ENCODE data around the gene ZNF318. TPM values are rescaled to one million over a fixed set of nuclear protein-coding genes. Genes with fewer than 3 reads are reported as not detected.

Gene ZNF318
- polyA plus RNA-seq, 1 of the 3 experiments (the other 2 are of a cell fraction): 6.3 TPM

- POLR2A ChIA-PET: no interaction called here
Observed at GRCh38 chr6:43325876-43326275, 43.6 kb downstream of the ZNF318 start.

GRCh38 chr6:43318011-43318410 lies 51.4 kb downstream of the ZNF318 start:
- POLR2A ChIA-PET: interaction anchor here (0.6 kb wide), 1 partner anchor 121 kb away, joined by 3 read pairs; no protein-coding TSS in a partner anchor
- Histone ChIP-seq H3F3A (replicated peaks; ENCODE audit: insufficient read depth) (no peaks in the 10 kb centered on the region), H3K4me2 (no peak overlapping the region), H3K27me3 (ENCODE audit: insufficient read depth) (no peaks in the 10 kb centered on the region), H3K9me2 (no peaks in the 10 kb centered on the region), H3K36me3 (replicated peaks in 1 of 2; ENCODE audit: control insufficient read depth in 1 of 2, insufficient read depth in 2 of 2, low read length in 1 of 2) (no peaks in the 10 kb centered on the region), H3K4me3 (ENCODE audit: low read depth in 2 of 2, low read length in 1 of 2) (no peak overlapping the region), H3K27ac (ENCODE audit: low read depth in 2 of 2, low read length in 1 of 2) (no peak overlapping the region), H2AFZ (ENCODE audit: low read depth) (no peak overlapping the region), H4K20me1 (ENCODE audit: insufficient read depth) (no peaks in the 10 kb centered on the region), H3K79me2 (ENCODE audit: insufficient read depth) (no peaks in the 10 kb centered on the region), H3K9me3 (no peaks in the 10 kb centered on the region), H3K4me1 (ENCODE audit: control insufficient read depth in 1 of 2, insufficient read depth in 2 of 2, low read depth in 1 of 2, low read length in 1 of 2) (no peaks in the 10 kb centered on the region), H3K9ac (no peak overlapping the region)
- CTCF ChIA-PET: interaction anchor here (1.1 to 1.3 kb wide), 2 partner anchors 11 to 19 kb away, joined by 3 read pairs; no protein-coding TSS in a partner anchor
- DNase-seq: no peak
- WGBS (ENCODE audit: low lambda C conversion rate): 97% methylated on average over 2 of the region's 2 CpGs
- TF ChIP-seq REST (IDR thresholded peaks at IDR 0.05; ENCODE audit: low read depth, low read length): no peak
- no peak for TF ChIP-seq MXI1 (IDR thresholded peaks at IDR 0.05; ENCODE audit: low read depth, low read length)
- TF ChIP-seq NRF1 (IDR thresholded peaks at IDR 0.05; ENCODE audit: low read depth, low read length): no peak
- no peak for TF ChIP-seq USF1 (IDR thresholded peaks at IDR 0.05; ENCODE audit: borderline replicate concordance, low read depth)
- no peak for TF ChIP-seq POLR2AphosphoS5 (IDR thresholded peaks at IDR 0.05; ENCODE audit: low read depth, low read length)
- TF ChIP-seq FOSL2 (IDR thresholded peaks at IDR 0.05; ENCODE audit: borderline replicate concordance, low read depth): no peak
- TF ChIP-seq NFIC (IDR thresholded peaks at IDR 0.05; ENCODE audit: borderline replicate concordance): no peak
- TF ChIP-seq ELF1 (IDR thresholded peaks at IDR 0.05): no peak
- no peak for TF ChIP-seq JUND (IDR thresholded peaks at IDR 0.05)

More at GRCh38 chr6:43325876-43326275, 43.6 kb downstream of the ZNF318 start:
- Histone ChIP-seq H3K79me2 (ENCODE audit: insufficient read depth) (no peaks in the 10 kb centered on the region), H3K27ac (ENCODE audit: low read depth in 2 of 2, low read length in 1 of 2) (no peak overlapping the region), H2AFZ (ENCODE audit: low read depth) (no peak overlapping the region), H4K20me1 (ENCODE audit: insufficient read depth) (no peaks in the 10 kb centered on the region), H3F3A (replicated peaks; ENCODE audit: insufficient read depth) (peaks cover 2% of the 10 kb centered on the region), H3K9me2 (no peaks in the 10 kb centered on the region), H3K4me1 (ENCODE audit: control insufficient read depth in 1 of 2, insufficient read depth in 2 of 2, low read depth in 1 of 2, low read length in 1 of 2) (no peaks in the 10 kb centered on the region; a peak in 1 of 4 replicates), H3K9ac (no peak overlapping the region), H3K4me2 (no peak overlapping the region), H3K36me3 (replicated peaks in 1 of 2; ENCODE audit: control insufficient read depth in 1 of 2, insufficient read depth in 2 of 2, low read length in 1 of 2) (no peaks in the 10 kb centered on the region), H3K4me3 (ENCODE audit: low read depth in 2 of 2, low read length in 1 of 2) (no peak overlapping the region), H3K27me3 (ENCODE audit: insufficient read depth) (no peaks in the 10 kb centered on the region), H3K9me3 (no peaks in the 10 kb centered on the region)
- DNase-seq: no peak
- 0% methylated on average over 1 of the region's 1 CpG for WGBS (ENCODE audit: low lambda C conversion rate)
- TF ChIP-seq GABPA (IDR thresholded peaks at IDR 0.05; ENCODE audit: low read depth) (no peak), SIN3A (IDR thresholded peaks at IDR 0.05; ENCODE audit: borderline replicate concordance, low read depth, low read length) (no peak), TCF12 (IDR thresholded peaks at IDR 0.05) (no peak), TAF1 (IDR thresholded peaks at IDR 0.05; ENCODE audit: borderline replicate concordance, low read depth, low read length) (no peak), ELF1 (IDR thresholded peaks at IDR 0.05) (no peak), FOSL2 (IDR thresholded peaks at IDR 0.05; ENCODE audit: borderline replicate concordance, low read depth) (no peak), YY1 (IDR thresholded peaks at IDR 0.05; ENCODE audit: low read depth) (no peak), MXI1 (IDR thresholded peaks at IDR 0.05; ENCODE audit: low read depth, low read length) (no peak), RXRA (IDR thresholded peaks at IDR 0.05; ENCODE audit: borderline replicate concordance, low read depth) (no peak), EP300 (IDR thresholded peaks at IDR 0.05; ENCODE audit: borderline replicate concordance in 1 of 2, low read depth in 1 of 2, low read length in 1 of 2) (no peak), ZBTB33 (IDR thresholded peaks at IDR 0.05; ENCODE audit: borderline replicate concordance, low read depth) (no peak), JUND (IDR thresholded peaks at IDR 0.05) (no peak), RCOR1 (IDR thresholded peaks at IDR 0.05; ENCODE audit: low read length) (no peak), IRF3 (IDR thresholded peaks at IDR 0.05; ENCODE audit: low read depth, low read length) (no peak), CHD2 (IDR thresholded peaks at IDR 0.05; ENCODE audit: low read length, partially characterized antibody) (no peak), MEF2A (IDR thresholded peaks at IDR 0.05; ENCODE audit: borderline replicate concordance, low read depth) (no peak), SMC3 (IDR thresholded peaks at IDR 0.05; ENCODE audit: low read depth, low read length) (no peak), NFIC (IDR thresholded peaks at IDR 0.05; ENCODE audit: borderline replicate concordance) (no peak), FOXJ3 (CRISPR knock-in tag; IDR thresholded peaks at IDR 0.05) (no peak), NRF1 (IDR thresholded peaks at IDR 0.05; ENCODE audit: low read depth, low read length) (no peak)
- CTCF ChIA-PET: no interaction called here

All from SK-N-SH (cell line).